Measurements from ENCODE around the gene ABCA1.
A peak's percentile ranks its signal among the peaks of the same experiment; 100 is the strongest.

ABCA1 gene

DNA sequence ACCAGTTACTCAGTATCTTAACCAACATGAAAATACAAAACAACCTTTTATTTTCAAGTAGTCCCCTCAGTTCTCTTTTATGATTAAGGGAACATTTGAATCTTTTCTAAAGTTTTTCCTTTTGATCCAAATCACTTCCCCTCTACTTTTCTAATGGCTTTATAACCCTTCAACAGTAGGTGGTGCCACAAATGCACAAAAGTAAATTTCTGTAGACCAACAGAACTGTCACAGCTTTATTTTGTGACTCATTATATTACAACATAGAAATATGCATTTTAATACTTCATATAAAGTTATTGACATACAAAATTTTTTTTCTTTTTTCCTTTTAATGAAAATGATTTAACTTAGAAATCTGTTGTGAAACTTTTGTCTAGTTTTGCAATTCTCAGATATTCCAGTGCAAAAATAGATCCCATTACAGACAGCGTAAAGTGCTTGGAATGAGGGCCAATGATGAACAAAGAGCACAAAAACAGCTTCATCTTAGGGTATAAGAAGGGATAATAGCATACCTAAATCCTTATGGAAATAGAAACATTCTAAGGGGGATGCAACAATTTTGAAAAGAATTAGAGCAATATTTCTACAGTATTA is 147.1 kb downstream of the ABCA1 start:
- no peak for DNase-seq
- intact Hi-C loops (cut with DNase I; ENCODE audit: low total_unique reads) = no loop called here
- peaks cover 0 to 19% (median 9%) of the 10 kb centered on the region in 4 donors for H3K4me1 ChIP-seq
- peaks cover 31 to 43% (median 32%) of the 10 kb centered on the region in 3 donors for H3K36me3 ChIP-seq
- H3K27ac ChIP-seq = no peak overlapping the region
- H3K9me3 ChIP-seq = no peaks in the 10 kb centered on the region
- H3K27me3 ChIP-seq = no peaks in the 10 kb centered on the region
- TF ChIP-seq, protein P1, sequence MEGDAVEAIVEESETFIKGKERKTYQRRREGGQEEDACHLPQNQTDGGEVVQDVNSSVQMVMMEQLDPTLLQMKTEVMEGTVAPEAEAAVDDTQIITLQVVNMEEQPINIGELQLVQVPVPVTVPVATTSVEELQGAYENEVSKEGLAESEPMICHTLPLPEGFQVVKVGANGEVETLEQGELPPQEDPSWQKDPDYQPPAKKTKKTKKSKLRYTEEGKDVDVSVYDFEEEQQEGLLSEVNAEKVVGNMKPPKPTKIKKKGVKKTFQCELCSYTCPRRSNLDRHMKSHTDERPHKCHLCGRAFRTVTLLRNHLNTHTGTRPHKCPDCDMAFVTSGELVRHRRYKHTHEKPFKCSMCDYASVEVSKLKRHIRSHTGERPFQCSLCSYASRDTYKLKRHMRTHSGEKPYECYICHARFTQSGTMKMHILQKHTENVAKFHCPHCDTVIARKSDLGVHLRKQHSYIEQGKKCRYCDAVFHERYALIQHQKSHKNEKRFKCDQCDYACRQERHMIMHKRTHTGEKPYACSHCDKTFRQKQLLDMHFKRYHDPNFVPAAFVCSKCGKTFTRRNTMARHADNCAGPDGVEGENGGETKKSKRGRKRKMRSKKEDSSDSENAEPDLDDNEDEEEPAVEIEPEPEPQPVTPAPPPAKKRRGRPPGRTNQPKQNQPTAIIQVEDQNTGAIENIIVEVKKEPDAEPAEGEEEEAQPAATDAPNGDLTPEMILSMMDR (IDR thresholded peaks at IDR 0.05) = peak in 1 of 2 experiments; percentile 14
- H3K4me3 ChIP-seq = no peak overlapping the region

DNA sequence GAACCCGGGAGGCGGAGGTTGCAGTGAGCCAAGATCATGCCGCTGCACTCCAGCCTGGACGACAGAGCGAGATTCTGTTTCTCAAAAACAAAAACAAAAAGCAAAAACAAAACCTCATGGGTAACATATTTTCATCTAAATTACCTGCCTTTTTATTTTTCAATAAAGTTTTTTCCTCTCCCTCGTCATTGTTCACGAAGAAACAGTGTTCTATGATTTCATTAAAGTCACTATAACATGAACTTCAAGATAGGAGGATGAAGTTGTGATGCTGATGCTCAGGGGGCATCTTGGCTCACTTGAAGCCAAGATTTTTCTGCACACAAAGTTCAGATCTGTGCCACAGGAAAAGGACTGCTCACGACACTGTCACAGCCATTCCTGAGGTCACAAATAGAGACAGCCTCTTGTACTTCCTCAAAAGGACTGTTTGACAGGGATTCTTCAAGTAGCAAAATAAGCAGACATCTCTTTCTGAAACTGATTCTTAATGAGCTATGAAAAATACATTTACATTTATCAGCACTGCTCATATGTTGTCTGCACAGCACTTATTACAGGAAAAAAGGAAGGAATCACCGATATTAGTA is 147.9 kb downstream of the ABCA1 start:
- H3K27me3 ChIP-seq = no peaks in the 10 kb centered on the region
- intact Hi-C loops (cut with DNase I; ENCODE audit: low total_unique reads) = no loop called here
- H3K9me3 ChIP-seq = no peaks in the 10 kb centered on the region
- TF ChIP-seq, protein P1 (IDR thresholded peaks at IDR 0.05) = no peak
- no peak overlapping the region for H3K27ac ChIP-seq
- H3K4me1 ChIP-seq = peaks cover 0 to 22% (median 9%) of the 10 kb centered on the region in 4 donors
- peaks cover 27 to 35% (median 27%) of the 10 kb centered on the region in 3 donors for H3K36me3 ChIP-seq
- H3K4me3 ChIP-seq = no peak overlapping the region
- DNase-seq = no peak

DNA sequence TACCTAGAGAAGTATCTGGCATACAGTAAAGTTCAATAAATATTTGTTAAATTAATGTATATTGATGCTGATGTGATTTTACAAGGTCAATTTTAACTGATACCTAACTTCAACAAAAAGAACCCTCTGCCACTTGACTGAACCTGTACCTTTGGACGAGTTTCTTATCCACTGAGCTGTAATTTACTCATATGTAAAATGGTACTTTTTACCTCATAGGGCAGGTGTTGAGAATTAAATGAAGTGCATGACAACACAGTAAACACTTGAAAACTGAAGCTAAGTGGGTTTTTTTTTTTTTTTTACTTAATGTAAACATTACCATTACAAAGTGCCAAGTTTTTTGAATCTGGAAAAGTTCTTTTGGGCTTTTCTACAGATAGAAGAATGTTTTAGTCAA is 148.6 kb downstream of the ABCA1 start:
- intact Hi-C loops (cut with DNase I; ENCODE audit: low total_unique reads) = no loop called here
- TF ChIP-seq, protein P1 (IDR thresholded peaks at IDR 0.05) = no peak
- H3K4me3 ChIP-seq = no peak overlapping the region
- no peak overlapping the region for H3K27ac ChIP-seq
- H3K4me1 ChIP-seq = peaks cover 0 to 22% (median 9%) of the 10 kb centered on the region in 4 donors
- peaks cover 20 to 27% (median 25%) of the 10 kb centered on the region in 3 donors for H3K36me3 ChIP-seq
- no peaks in the 10 kb centered on the region for H3K27me3 ChIP-seq
- no peaks in the 10 kb centered on the region for H3K9me3 ChIP-seq
- DNase-seq = no peak

DNA sequence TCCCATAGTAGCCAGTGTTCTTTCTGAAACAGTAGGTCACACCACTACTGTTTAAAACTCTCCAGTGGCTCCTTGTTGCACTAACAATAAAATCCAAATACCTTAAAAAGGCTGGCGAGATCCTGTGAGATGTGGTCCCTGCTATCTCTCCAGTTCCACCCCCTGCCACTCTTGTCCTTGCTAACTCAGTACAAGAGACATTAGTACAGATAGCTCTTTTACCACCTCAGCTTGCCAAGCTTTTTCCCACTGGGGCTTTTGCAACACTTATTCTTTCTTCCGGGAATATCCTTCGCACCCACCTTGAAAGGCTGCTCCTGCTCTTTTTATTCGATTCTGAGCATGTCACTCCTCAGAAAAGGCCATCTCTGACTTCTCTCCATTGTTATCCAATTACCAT is 149.2 kb downstream of the ABCA1 start:
- intact Hi-C loops (cut with DNase I; ENCODE audit: low total_unique reads) = no loop called here
- Histone ChIP-seq H3K9me3 (no peaks in the 10 kb centered on the region), H3K36me3 (peaks cover 14 to 22% (median 20%) of the 10 kb centered on the region in 3 donors), H3K4me1 (peaks cover 0 to 26% (median 9%) of the 10 kb centered on the region in 4 donors), H3K4me3 (no peak overlapping the region), H3K27ac (no peak overlapping the region), H3K27me3 (no peaks in the 10 kb centered on the region)
- DNase-seq = no peak
- TF ChIP-seq, protein P1 (IDR thresholded peaks at IDR 0.05) = no peak

DNA sequence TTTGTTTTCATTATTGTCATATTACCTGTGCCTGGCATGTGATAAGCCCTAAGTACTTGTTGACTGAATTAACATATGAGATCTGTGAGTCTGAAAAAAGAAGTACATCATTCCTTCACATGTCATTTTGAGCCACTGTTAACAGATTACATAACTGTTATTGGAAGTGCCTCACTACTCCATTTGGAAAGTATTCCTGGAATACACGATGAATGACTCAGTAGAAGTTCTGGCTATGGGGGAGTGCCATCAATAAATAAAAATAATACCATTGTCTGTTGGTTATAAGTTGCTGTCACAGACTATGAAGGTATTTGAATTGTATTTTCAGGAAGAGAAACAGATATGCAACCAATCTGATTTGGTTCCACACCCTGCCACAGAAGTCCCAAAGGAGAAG is 151.2 kb downstream of the ABCA1 start:
- DNase-seq = no peak
- H3K27me3 ChIP-seq = no peaks in the 10 kb centered on the region
- no peaks in the 10 kb centered on the region for H3K9me3 ChIP-seq
- no peak overlapping the region for H3K27ac ChIP-seq
- H3K36me3 ChIP-seq = peaks cover 6 to 8% (median 7%) of the 10 kb centered on the region in 3 donors
- H3K4me1 ChIP-seq = peaks cover 0 to 40% (median 10%) of the 10 kb centered on the region in 4 donors
- no peak overlapping the region for H3K4me3 ChIP-seq
- intact Hi-C loops (cut with DNase I; ENCODE audit: low total_unique reads) = no loop called here
- TF ChIP-seq, protein P1 (IDR thresholded peaks at IDR 0.05) = no peak
